Amygdala (tissue), 56 donors: Measurements from ENCODE around the gene LARGE2.

Experiments
- DNase-seq, 56 donors: peaks; one replicate each; lab custom pipeline; 2025; lab: John Stamatoyannopoulos, UW

The LARGE2 gene

GRCh38 chr11:45913514-45913913, 8.9 kb upstream of the LARGE2 start:
- no peak for DNase-seq

GRCh38 chr11:45913942-45914635, 8.4 kb upstream of the LARGE2 start:
- no peak for DNase-seq

GRCh38 chr11:45915446-45915845, 7.0 kb upstream of the LARGE2 start:
- DNase-seq = no peak

- no peak for DNase-seq
Measured at GRCh38 chr11:45917286-45917622, 5.2 kb upstream of the LARGE2 start.

GRCh38 chr11:45917623-45918330, 4.7 kb upstream of the LARGE2 start, which contains the start of gene PEX16:
Gene PEX16 (minus strand): TSS chr11:45917877. CDS start chr11:45917811, 66 bp downstream.
- peak; percentile 74 to 98 (median 95) for DNase-seq

GRCh38 chr11:45918331-45918941, 4.0 kb upstream of the LARGE2 start:
- peak in 55 of 56 donors; percentile 35 to 87 (median 69) for DNase-seq

GRCh38 chr11:45918962-45919675, 3.3 kb upstream of the LARGE2 start:
- DNase-seq = no peak

GRCh38 chr11:45919806-45920530, 2.5 kb upstream of the LARGE2 start:
- peak in 5 of 56 donors; percentile 17 to 48 (median 23) for DNase-seq

- DNase-seq = no peak
Measured at GRCh38 chr11:45920531-45921477, 1.7 kb upstream of the LARGE2 start.

GRCh38 chr11:45921561-45922424, 663 bp upstream of the LARGE2 start:
- peak in 2 of 56 donors; percentile 35 to 40 for DNase-seq

GRCh38 chr11:45924036-45924915, 1.8 kb downstream of the LARGE2 start:
- no peak for DNase-seq

- DNase-seq = no peak
Measured at GRCh38 chr11:45924927-45925326, 2.5 kb downstream of the LARGE2 start.

- no peak for DNase-seq
Measured at GRCh38 chr11:45925550-45925949, 3.1 kb downstream of the LARGE2 start.

- DNase-seq = no peak
Measured at GRCh38 chr11:45926001-45926401, 3.5 kb downstream of the LARGE2 start.

GRCh38 chr11:45926536-45927331, 4.3 kb downstream of the LARGE2 start:
- DNase-seq = no peak

GRCh38 chr11:45927332-45927683, 4.9 kb downstream of the LARGE2 start:
- DNase-seq = no peak
